GM19043 (cell line): ENCODE results near the gene ZNF503.

Experiments used
- ATAC-seq: cut with Tn5 transposase; IDR thresholded peaks from one replicate; pipeline ENCODE4 v1.9.1; 2021; ENCODE audit warnings: low read depth; ENCODE audit not compliant: unreplicated experiment

ZNF503 gene

GRCh38 chr10:75432176-75432575 is 30.6 kb upstream of the ZNF503 start:
- no peak for ATAC-seq

DNA sequence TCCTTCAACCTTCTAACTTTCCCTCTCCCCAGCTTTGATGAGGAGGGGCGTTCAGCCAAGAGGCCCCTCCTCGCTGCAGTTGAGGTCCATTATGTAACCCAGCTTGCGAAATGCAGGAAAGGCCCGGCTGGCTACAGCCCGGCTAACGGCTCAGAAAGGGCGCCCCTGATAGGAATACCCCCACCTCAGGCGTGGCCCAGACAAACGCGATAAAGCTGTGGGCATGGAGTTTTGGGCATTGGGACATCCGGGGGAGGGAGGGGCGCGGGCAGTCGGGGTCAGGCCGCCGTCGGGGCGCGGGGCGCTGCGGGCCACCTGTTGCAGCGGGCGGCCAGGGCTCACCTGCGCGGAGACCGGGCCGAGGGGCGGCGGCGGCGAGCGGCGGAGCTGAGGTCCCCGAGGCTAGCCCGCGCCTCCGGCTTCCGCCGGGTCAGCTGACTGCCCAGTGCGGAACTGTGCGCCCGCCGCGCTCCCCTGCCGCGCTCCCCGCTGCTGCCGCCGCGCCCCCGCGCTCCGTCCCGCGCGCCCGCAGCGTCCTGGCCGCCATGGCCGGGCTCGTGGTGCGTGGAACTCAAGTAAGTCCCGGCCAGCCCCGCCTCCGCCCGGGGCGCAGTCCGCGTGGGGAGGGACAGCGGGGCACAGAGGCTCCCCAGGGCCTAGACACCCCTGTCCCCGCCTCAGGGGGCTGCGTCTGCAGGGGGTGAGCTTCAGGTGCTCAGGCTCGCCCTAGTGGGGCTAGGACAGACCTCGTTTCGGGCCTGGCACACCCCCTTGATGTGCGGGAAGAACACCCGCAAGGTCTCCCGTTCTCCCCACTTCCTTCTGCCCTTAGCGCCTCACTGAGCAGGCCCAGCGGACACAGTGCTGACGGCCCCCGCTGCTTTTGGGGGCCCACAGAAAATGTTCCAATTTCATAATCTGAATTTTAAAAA is 29.9 kb upstream of the ZNF503 start, which contains the start of gene LRMDA:
Gene LRMDA (plus strand): TSS at position 445 of the 932 bp plus-strand sequence.
- ATAC-seq, result peak; percentile 49

DNA sequence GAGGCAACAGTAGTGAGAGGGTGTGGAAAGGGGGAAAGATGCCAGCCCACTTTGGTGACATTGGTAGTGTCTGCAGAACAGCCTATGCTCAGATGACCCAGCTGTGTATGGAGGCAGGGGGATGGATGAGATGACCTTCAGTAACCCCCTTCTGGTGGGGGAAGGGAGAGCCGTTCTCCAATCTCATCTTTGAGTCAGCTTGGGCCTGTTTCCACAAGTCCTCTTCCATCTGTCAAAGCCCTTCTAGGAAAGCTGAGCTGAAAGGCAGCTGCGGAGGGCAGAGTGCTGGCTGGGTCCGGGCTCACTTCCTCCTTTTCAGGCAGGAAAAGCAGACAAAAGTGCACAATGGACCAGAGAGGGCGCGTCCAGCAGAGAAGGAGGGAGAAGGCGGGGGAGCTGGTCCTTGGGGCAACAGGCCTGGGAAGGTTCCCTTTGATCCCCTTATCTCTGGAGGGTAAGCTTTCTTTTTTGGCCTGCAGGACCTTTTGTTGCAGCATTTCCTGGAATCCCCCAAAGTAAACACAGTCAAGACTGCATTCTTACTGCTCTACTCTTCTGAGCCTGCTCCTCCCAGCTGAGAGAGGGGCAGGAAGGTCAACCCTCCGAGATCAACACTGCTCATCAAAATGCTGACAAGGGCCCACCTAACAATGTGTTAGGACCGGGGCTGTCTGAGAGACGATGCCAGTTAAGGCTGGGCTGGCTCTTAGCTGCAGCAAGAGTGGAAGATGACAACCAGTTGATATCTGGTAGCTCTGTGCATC is 28.6 kb upstream of the ZNF503 start:
- ATAC-seq, result no peak

DNA sequence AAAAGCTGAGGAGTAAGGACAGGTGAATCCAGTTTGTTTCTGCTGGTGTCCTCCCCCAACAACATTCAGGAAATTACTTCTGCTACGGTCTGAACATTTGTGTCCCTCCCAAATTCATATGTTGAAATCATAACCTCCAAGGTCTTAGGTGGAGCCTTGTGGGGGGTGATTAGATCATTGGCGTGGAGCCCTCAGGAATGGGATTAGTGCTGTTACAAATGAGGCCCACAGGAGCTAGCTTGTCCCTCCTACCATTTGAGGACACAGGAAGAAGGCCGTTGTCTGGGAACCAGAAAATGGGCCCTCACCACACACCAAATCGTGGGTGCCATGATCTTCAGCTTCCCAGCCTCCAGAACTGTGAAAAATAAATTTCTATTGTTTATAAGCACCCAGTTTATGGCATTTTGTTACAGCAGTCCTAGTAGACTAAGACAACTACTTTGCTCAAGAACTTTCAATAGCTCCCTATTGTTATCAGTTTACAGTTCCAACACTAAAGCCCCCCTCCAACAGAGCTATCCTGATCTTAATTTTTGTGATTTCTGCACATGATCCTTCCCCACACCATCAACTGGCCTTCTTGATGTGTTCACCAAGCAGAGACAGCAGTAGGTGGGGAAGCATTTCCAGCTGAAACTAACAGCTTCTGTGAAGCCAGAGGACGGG is 27.7 kb upstream of the ZNF503 start:
- no peak for ATAC-seq

DNA sequence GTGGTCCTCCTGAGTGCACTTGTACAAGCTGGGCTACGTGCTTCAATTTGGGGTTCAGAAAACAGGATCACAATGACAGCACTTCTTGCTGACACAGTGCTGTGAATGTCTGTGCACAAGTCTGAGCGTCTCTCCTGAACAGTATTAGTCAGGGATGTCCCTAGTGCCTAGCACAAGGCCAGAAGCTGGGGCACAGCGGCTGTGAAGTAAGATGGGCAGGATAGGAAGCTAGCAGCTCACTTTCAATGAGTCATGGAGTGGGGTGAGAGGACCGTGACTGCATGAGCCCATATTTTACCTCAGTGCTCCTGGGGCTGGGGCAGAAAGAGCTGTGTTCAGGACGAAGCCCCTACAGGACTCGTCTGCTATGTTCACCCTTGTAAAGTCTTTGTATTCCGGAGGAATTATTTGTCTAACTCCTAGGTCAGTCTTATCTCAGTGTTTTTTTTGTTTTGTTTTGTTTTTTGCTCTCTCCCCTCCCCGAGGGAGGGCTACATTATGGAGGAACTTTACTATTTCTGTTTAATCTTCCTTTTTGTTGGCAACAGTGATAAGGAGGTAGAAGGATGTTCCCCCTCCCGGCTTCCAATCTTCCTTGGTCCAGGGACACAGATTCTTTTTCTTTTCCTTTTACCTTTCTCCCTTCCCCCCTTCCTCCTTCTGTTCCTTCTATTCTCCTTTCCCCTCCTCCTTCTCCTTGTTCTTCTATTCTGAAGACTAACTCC is 27.0 kb upstream of the ZNF503 start:
- ATAC-seq, result no peak

DNA sequence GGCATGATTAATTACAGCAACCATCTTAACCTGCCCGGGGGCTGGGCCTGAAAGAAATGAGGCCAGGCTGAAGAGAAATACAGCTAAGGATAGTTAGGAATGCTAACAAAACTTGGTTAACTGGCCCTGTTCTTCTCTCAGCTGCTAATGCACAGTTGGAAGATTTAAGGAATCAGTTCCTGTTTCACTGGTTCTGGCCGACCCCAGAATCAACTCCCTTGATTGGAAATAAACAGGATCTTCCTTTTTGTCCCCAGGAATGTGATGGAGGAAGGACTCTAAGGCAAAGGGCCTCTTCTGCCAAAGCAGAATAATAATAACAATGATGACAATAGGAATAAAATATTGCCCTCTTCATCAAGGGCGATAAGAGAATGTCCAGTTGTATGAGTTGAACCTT is 26.4 kb upstream of the ZNF503 start:
- ATAC-seq, result no peak

GRCh38 chr10:75426880-75427279 is 25.3 kb upstream of the ZNF503 start:
- no peak for ATAC-seq

GRCh38 chr10:75425291-75426079 is 23.9 kb upstream of the ZNF503 start:
- ATAC-seq, result no peak

GRCh38 chr10:75424571-75424970 is 23.0 kb upstream of the ZNF503 start:
- no peak for ATAC-seq

DNA sequence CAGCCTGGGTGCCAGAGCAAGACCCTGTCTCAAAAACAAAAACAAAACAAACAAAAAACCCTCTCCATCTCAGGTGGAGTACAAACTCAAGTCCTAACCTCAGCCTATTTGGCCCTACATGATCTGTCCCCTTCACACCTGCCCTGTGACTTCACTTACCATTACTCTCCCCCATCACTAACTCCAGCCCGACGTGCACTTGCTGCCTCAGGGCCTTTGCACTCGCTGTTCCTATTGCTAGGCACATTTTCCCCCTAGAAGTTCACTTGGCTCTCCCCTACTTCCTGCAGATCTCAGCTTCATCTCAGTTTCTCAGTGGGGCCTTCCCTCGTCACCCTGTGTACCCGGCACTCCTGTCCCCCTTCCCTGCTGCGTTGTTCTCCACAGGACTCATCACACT is 21.3 kb upstream of the ZNF503 start:
- no peak for ATAC-seq

GRCh38 chr10:75418712-75419111 is 17.1 kb upstream of the ZNF503 start:
- ATAC-seq, result no peak

DNA sequence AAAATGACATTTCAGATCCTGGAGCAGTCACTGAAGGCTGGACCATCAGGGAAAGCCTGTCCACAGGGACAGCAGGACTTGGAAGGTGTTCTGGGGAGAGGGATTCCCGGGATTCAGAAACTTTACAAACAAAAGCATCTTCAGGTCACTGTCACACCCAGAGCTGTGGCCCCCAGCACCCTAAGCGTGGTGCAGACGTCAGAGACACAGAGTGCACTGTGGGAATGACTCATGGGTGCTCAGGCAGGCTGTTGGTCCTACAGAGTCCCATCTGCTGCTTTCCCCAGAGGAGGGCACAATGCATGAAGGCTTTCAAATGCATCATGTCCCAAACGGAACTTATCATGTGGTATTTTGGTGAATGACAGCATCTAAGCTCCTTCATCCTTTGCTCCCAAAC is 16.7 kb upstream of the ZNF503 start:
- ATAC-seq, result no peak

- ATAC-seq, result no peak
Observed at GRCh38 chr10:75417522-75417927, 16.0 kb upstream of the ZNF503 start.

DNA sequence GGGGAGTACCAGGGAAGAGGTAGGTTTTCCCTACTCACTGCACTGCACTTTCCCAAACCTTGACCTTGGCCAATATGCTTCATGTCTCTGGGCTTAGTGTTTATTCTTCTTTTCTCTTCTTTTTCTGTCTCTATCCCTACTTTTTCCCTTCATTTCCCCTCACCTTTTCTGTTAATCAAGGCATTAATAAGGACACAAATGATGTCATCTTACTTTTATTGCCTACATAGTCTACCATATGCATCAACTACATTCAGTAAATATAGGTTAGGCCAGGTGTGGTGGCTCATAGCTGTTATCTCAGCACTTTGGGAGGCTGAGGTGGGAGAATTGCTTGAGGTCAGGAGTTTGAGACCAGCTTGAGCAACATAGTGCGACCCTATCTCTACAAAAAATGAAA is 13.0 kb upstream of the ZNF503 start:
- ATAC-seq, result no peak

GRCh38 chr10:75410132-75411005 is 8.8 kb upstream of the ZNF503 start:
- no peak for ATAC-seq

DNA sequence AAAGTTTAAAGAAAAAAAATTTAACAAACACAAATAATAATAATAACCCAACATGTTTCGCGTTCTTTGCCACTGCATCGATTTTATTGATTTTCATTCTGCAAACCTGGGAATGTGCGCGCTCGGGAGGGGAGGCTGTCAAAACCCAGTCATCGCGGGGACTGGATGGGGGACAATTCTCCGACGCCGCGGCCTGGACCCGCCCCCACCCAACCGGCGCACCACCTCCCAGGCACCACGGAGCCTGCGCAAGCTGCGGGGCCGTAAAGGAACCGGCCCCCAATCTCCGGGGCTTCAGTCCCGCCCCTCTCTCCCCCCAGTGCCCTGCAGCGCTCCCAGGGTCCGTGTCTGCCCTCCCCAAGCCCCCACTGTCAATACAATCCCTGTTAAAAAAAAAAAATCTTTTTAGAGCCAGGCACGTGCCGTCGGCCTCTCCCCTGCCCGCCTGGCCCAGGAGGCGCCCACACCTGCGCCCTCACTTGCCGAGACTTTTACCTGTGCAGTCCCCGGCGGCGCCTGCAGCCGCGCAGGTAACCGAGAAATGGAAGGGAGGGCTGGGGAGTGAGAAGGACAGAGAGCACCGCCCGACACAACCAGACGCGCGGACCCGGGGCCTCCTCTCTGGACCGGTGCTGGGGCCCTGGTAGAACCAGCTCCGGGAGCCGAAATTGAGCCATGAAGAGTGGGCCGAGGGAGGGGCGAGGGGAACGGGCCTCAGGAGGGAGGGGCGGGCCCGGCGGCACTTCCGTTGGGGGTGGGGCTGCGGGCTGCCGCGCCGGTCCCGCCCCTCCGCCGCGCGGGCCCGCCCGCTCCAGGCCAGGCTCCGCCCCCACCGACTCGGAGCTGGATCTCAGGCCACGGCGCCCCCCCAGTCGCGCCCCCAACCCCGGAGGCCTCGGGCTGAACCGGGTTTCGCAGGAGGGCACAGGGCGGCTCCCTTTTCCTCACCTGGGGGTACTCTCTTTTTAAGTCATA is 7.6 kb upstream of the ZNF503 start:
- peak; percentile 53 for ATAC-seq

GRCh38 chr10:75408509-75408875 is 6.9 kb upstream of the ZNF503 start:
- ATAC-seq, result no peak
